Liver (tissue), 9 donors: ENCODE data around the gene URB1. TPM values are rescaled to one million over a fixed set of nuclear protein-coding genes. Genes with fewer than 3 reads are reported as not detected.
A peak's percentile ranks its signal among the peaks of the same experiment; 100 is the strongest.

ENCODE experiments used
- DNase-seq: peaks from one replicate; pipeline ENCODE4 v3.0.0-alpha.2; 2017; ENCODE audit warnings: low spot score
- H3K27ac ChIP-seq, 2 donors: one replicate each; pipeline ENCODE4 v1.7.0; 2013; ENCODE audit warnings: inconsistent platforms in 2 of 2, low read length in 2 of 2, control low read depth in 1 of 2, low read depth in 1 of 2, mild to moderate bottlenecking in 1 of 2
- H3K27me3 ChIP-seq, 4 donors: one replicate each; pipeline versions ENCODE4 v1.6.1 to v1.7.0; 2013; ENCODE audit warnings: low read length in 3 of 4, inconsistent platforms in 1 of 4, mild to moderate bottlenecking in 1 of 4, moderate library complexity in 1 of 4; ENCODE audit not compliant: control insufficient read depth in 4 of 4, insufficient read depth in 4 of 4
- H3K36me3 ChIP-seq, 4 donors: one replicate each; pipeline versions ENCODE4 v1.6.1 to v1.7.0; 2013; ENCODE audit warnings: low read length in 3 of 4, mild to moderate bottlenecking in 3 of 4, low read depth in 1 of 4, moderate library complexity in 1 of 4; ENCODE audit not compliant: control insufficient read depth in 4 of 4, insufficient read depth in 3 of 4
- H3K4me1 ChIP-seq, 4 donors: one replicate each; pipeline versions ENCODE4 v1.6.1 to v1.7.0; 2013; ENCODE audit warnings: low read length in 3 of 4, mild to moderate bottlenecking in 3 of 4, moderate library complexity in 1 of 4; ENCODE audit not compliant: control insufficient read depth in 4 of 4, insufficient read depth in 4 of 4
- H3K4me3 ChIP-seq, 3 donors: one replicate each; pipeline versions ENCODE4 v1.6.1 to v1.7.0; 2013; ENCODE audit warnings: low read length in 3 of 3, control low read depth in 1 of 3, low read depth in 1 of 3, mild to moderate bottlenecking in 1 of 3
- H3K9ac ChIP-seq, 2 donors: one replicate each; pipeline ENCODE4 v1.7.0; 2013; ENCODE audit warnings: low read length in 2 of 2, mild to moderate bottlenecking in 2 of 2, moderate library complexity in 2 of 2, control low read depth in 1 of 2, low read depth in 1 of 2
- H3K9me3 ChIP-seq, 4 donors: one replicate each; pipeline versions ENCODE4 v1.6.1 to v1.7.0; 2013; ENCODE audit warnings: low read length in 3 of 4; ENCODE audit not compliant: control insufficient read depth in 4 of 4
- CTCF ChIP-seq: fragments of 150-350 bp; IDR thresholded peaks from 2 replicates; pipeline ENCODE4 v1.5.1; 2017; ENCODE audit warnings: improper control_type of control experiment, low read depth, low read length; ENCODE audit not compliant: missing input control
- EGR1 ChIP-seq, 2 donors: IDR thresholded peaks; 2 replicates each; pipeline ENCODE4 v1.6.1; 2016 to 2018; ENCODE audit warnings: antibody characterized with exemption in 2 of 2, low read depth in 2 of 2
- FOXA1 ChIP-seq: IDR thresholded peaks from 2 replicates; pipeline ENCODE4 v1.6.1; 2016; ENCODE audit warnings: antibody characterized with exemption
- FOXA2 ChIP-seq: IDR thresholded peaks from 2 replicates; pipeline ENCODE4 v1.6.1; 2016; ENCODE audit warnings: antibody characterized with exemption
- GABPA ChIP-seq, 2 donors: IDR thresholded peaks in 1 of 2; conservative IDR thresholded peaks in 1 of 2; 2 replicates each; pipeline ENCODE4 v1.6.1; 2016; ENCODE audit warnings: antibody characterized with exemption in 2 of 2, mild to moderate bottlenecking in 1 of 2, moderate library complexity in 1 of 2
- HNF4A ChIP-seq, 2 donors: conservative IDR thresholded peaks; 2 replicates each; pipeline ENCODE4 v1.6.1; 2016; ENCODE audit warnings: antibody characterized with exemption in 2 of 2, mild to moderate bottlenecking in 2 of 2
- HNF4G ChIP-seq: IDR thresholded peaks from 2 replicates; pipeline ENCODE4 v1.6.1; 2016; ENCODE audit warnings: antibody characterized with exemption
- JUND ChIP-seq, 2 donors: IDR thresholded peaks; 2 replicates each; pipeline ENCODE4 v1.6.1; 2016; ENCODE audit warnings: antibody characterized with exemption in 2 of 2
- NR2F2 ChIP-seq: IDR thresholded peaks from 2 replicates; pipeline ENCODE4 v1.6.1; 2016; ENCODE audit warnings: antibody characterized with exemption
- RAD21 ChIP-seq, 2 donors: IDR thresholded peaks; 2 replicates each; pipeline ENCODE4 v1.6.1; 2016; ENCODE audit warnings: antibody characterized with exemption in 2 of 2, mild to moderate bottlenecking in 2 of 2
- RXRA ChIP-seq, 2 donors: IDR thresholded peaks; 2 replicates each; pipeline ENCODE4 v1.6.1; 2017 to 2018; ENCODE audit warnings: antibody characterized with exemption in 2 of 2, mild to moderate bottlenecking in 1 of 2
- SP1 ChIP-seq: IDR thresholded peaks from 2 replicates; pipeline ENCODE4 v1.6.1; 2018; ENCODE audit warnings: antibody characterized with exemption, mild to moderate bottlenecking
- TAF1 ChIP-seq: conservative IDR thresholded peaks from 2 replicates; pipeline ENCODE4 v1.6.1; 2016; ENCODE audit warnings: antibody characterized with exemption, mild to moderate bottlenecking
- YY1 ChIP-seq: IDR thresholded peaks from 2 replicates; pipeline ENCODE4 v1.6.1; 2016; ENCODE audit warnings: antibody characterized with exemption, mild to moderate bottlenecking
- ZBTB33 ChIP-seq: IDR thresholded peaks from 2 replicates; pipeline ENCODE4 v1.6.1; 2016; ENCODE audit warnings: antibody characterized with exemption
- WGBS: extraction: QIAGEN DNeasy Blood & Tissue Kit; methylation state at CpG from one replicate; pipeline ENCODE4 v1.1.7; 2013; 5-methylcytosine and 5-hydroxymethylcytosine counted together
- polyA plus RNA-seq, 2 donors: library from polyadenylated mRNA; stranded (reverse) in 1 of 2; unstranded in 1 of 2; fragments of 200-250 nt in 1 of 2; fragments of >200 nt in 1 of 2; fragmentation: Nextera tagmentation in 1 of 2; extraction: Ambion mirVana in 1 of 2; gene quantifications; one replicate each; pipeline versions ENCODE4 v1.2.1 to v1.2.3, GENCODE V29; 2013 to 2015
- total RNA-seq, 2 donors: library from RNA; depleted of rRNA; stranded (reverse); fragments of >200 nt; gene quantifications; one replicate each; pipeline ENCODE4 v1.2.3, GENCODE V29; 2014
- TF ChIP-seq, protein P1 (sequence below): IDR thresholded peaks from 2 replicates; pipeline ENCODE4 v1.6.1; 2016; ENCODE audit warnings: antibody characterized with exemption
- TF ChIP-seq, protein P2 (sequence below): IDR thresholded peaks from 2 replicates; pipeline ENCODE4 v1.6.1; 2016; ENCODE audit warnings: antibody characterized with exemption, mild to moderate bottlenecking
- donor health status: healthy.
- donor health status: healthy.
- donor health status: healthy.
- donor health status: healthy.
- donor health status: healthy.

URB1 gene
- total and polyA plus RNA-seq, 4 donors = 2.8 to 14.5 (median 7.1) TPM

- Histone ChIP-seq H3K27ac (no peak overlapping the region), H3K36me3 (no peaks in the 10 kb centered on the region), H3K9ac (no peak overlapping the region), H3K27me3 (peaks cover 0 to 2% (median 0%) of the 10 kb centered on the region in 4 donors), H3K9me3 (no peaks in the 10 kb centered on the region), H3K4me1 (peaks cover 0 to 1% (median 0%) of the 10 kb centered on the region in 4 donors), H3K4me3 (no peak overlapping the region)
- TF ChIP-seq HNF4A (conservative IDR thresholded peaks at IDR 0.05) (no peak), RAD21 (IDR thresholded peaks at IDR 0.05) (peak; percentile 88 to 91), CTCF (peak; percentile 65)
- peak; percentile 62 for DNase-seq
- WGBS = 20% methylated on average over 5 of the region's 5 CpGs
Measured at GRCh38 chr21:32403201-32403777, 10.5 kb upstream of the URB1 start.

DNA sequence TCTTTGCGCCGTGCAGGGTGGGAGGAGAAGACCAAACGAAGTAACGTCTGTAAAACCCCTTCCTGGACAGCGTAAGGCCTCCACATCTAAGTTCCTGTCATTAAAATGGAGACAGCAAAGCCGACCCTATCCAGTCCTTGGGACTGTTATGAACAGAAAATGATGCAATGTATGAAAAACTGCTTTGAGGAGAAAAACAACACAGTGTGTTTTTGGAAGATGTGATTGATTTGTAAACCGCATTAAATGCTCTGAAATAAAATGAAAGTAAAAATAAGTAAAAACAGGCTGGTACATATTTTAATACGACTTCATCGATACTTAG, 827 bp upstream of the URB1 start:
- no peak for TF ChIP-seq SP1
- TF ChIP-seq YY1 = no peak
- H3K4me3 ChIP-seq = peak overlapping the region; percentile 71 to 95 (median 74)
- no peaks in the 10 kb centered on the region for H3K36me3 ChIP-seq
- no peaks in the 10 kb centered on the region for H3K9me3 ChIP-seq
- peak overlapping the region; percentile 60 to 66 for H3K9ac ChIP-seq
- WGBS = 43% methylated on average over 9 of the region's 9 CpGs
- H3K27me3 ChIP-seq = no peaks in the 10 kb centered on the region
- peak overlapping the region; percentile 67 to 71 for H3K27ac ChIP-seq
- DNase-seq = no peak
- peaks cover 3 to 25% (median 15%) of the 10 kb centered on the region in 4 donors for H3K4me1 ChIP-seq

GRCh38 chr21:32392299-32392879, 423 bp downstream of the URB1 start:
- H3K27ac ChIP-seq = no peak overlapping the region
- under 1% methylated on average over 32 of the region's 32 CpGs for WGBS
- H3K4me1 ChIP-seq = peaks cover 3 to 25% (median 15%) of the 10 kb centered on the region in 4 donors

More at GRCh38 chr21:32392299-32392879, 423 bp downstream of the URB1 start:
- H3K4me3 ChIP-seq = peak overlapping the region; percentile 74 to 98 (median 95)
- no peaks in the 10 kb centered on the region for H3K9me3 ChIP-seq
- H3K27me3 ChIP-seq = no peaks in the 10 kb centered on the region
- H3K9ac ChIP-seq = peak overlapping the region; percentile 24 to 48
- TF ChIP-seq ZBTB33 = no peak
- TF ChIP-seq, protein P1, sequence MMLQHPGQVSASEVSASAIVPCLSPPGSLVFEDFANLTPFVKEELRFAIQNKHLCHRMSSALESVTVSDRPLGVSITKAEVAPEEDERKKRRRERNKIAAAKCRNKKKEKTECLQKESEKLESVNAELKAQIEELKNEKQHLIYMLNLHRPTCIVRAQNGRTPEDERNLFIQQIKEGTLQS = no peak
- TF ChIP-seq, protein P2, sequence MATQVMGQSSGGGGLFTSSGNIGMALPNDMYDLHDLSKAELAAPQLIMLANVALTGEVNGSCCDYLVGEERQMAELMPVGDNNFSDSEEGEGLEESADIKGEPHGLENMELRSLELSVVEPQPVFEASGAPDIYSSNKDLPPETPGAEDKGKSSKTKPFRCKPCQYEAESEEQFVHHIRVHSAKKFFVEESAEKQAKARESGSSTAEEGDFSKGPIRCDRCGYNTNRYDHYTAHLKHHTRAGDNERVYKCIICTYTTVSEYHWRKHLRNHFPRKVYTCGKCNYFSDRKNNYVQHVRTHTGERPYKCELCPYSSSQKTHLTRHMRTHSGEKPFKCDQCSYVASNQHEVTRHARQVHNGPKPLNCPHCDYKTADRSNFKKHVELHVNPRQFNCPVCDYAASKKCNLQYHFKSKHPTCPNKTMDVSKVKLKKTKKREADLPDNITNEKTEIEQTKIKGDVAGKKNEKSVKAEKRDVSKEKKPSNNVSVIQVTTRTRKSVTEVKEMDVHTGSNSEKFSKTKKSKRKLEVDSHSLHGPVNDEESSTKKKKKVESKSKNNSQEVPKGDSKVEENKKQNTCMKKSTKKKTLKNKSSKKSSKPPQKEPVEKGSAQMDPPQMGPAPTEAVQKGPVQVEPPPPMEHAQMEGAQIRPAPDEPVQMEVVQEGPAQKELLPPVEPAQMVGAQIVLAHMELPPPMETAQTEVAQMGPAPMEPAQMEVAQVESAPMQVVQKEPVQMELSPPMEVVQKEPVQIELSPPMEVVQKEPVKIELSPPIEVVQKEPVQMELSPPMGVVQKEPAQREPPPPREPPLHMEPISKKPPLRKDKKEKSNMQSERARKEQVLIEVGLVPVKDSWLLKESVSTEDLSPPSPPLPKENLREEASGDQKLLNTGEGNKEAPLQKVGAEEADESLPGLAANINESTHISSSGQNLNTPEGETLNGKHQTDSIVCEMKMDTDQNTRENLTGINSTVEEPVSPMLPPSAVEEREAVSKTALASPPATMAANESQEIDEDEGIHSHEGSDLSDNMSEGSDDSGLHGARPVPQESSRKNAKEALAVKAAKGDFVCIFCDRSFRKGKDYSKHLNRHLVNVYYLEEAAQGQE = no peak
- no peak for TF ChIP-seq FOXA1
- TF ChIP-seq NR2F2 = no peak
- TF ChIP-seq RAD21 (IDR thresholded peaks at IDR 0.05) = no peak
- TF ChIP-seq TAF1 = no peak
- TF ChIP-seq HNF4A (conservative IDR thresholded peaks at IDR 0.05) = no peak
- no peak for TF ChIP-seq FOXA2
- TF ChIP-seq RXRA (IDR thresholded peaks at IDR 0.05) = no peak
- no peak for TF ChIP-seq GABPA (IDR thresholded peaks at IDR 0.05 in 1 of 2, conservative IDR thresholded peaks at IDR 0.05 in 1 of 2)
- TF ChIP-seq HNF4G = no peak
- TF ChIP-seq SP1 = no peak
- TF ChIP-seq JUND (IDR thresholded peaks at IDR 0.05) = no peak
- no peak for TF ChIP-seq EGR1 (IDR thresholded peaks at IDR 0.05; ENCODE audit: low read depth in 2 of 2)
- TF ChIP-seq YY1 = no peak
- DNase-seq = no peak
- H3K36me3 ChIP-seq = peaks cover 0 to 2% (median 0%) of the 10 kb centered on the region in 4 donors
